WTC11 (cell line): Measurements from ENCODE around the gene SCD5. TPM values are rescaled to one million over a fixed set of nuclear protein-coding genes. Genes with fewer than 3 reads are reported as not detected.

Experiments
- ATAC-seq: fragments of 200-7000 bp; cut with Tn5 transposase; 2 replicates; pipeline ENCODE4 v1.10.0; 2021; ENCODE audit warnings: mild to moderate bottlenecking, moderate library complexity
- CTCF ChIA-PET: fragments of 300-600 bp; sonication (Branson Sonifier 250); formaldehyde crosslinking; loops from one replicate; lab custom pipeline; 2021; ENCODE audit warnings: antibody characterized with exemption; lab: Charles Lee
- POLR2A ChIA-PET: fragments of 350-600 bp; sonication (Branson Sonifier 250); formaldehyde crosslinking; loops from one replicate; lab custom pipeline; 2021; ENCODE audit warnings: antibody characterized with exemption; lab: Charles Lee
- DNase-seq: peaks from one replicate; pipeline ENCODE4 v3.0.0; 2021; ENCODE audit warnings: low spot score
- H3K27ac Mint-ChIP-seq: 2 replicates; pipeline ENCODE4 v1.8.0; 2021; ENCODE audit warnings: mixed read lengths
- H3K27me3 Mint-ChIP-seq: 2 replicates; pipeline ENCODE4 v1.8.0; 2021; ENCODE audit warnings: low read depth, mild to moderate bottlenecking, moderate library complexity, mixed read lengths
- H3K36me3 Mint-ChIP-seq: 2 replicates; pipeline ENCODE4 v1.8.0; 2021; ENCODE audit warnings: mixed read lengths
- H3K4me1 Mint-ChIP-seq: 2 replicates; pipeline ENCODE4 v1.8.0; 2022; ENCODE audit warnings: mixed read lengths
- H3K4me3 Mint-ChIP-seq: 2 replicates; pipeline ENCODE4 v1.8.0; 2021; ENCODE audit warnings: mild to moderate bottlenecking, moderate library complexity, mixed read lengths
- H3K9me3 Mint-ChIP-seq: 2 replicates; pipeline ENCODE4 v1.8.0; 2021; ENCODE audit warnings: mixed read lengths
- ATF2 ChIP-seq: sonication (generic); formaldehyde crosslinking; IDR thresholded peaks from 2 replicates; pipeline ENCODE4 v1.8.1; 2022; ENCODE audit warnings: low read depth, missing genetic modification reagents, borderline replicate concordance
- ATF3 ChIP-seq: sonication (generic); formaldehyde crosslinking; conservative IDR thresholded peaks from 2 replicates; pipeline ENCODE4 v1.8.1; 2022; ENCODE audit warnings: mild to moderate bottlenecking, missing genetic modification reagents
- E2F4 ChIP-seq: sonication (generic); formaldehyde crosslinking; IDR thresholded peaks from 2 replicates; pipeline ENCODE4 v1.8.1; 2022; ENCODE audit warnings: low read depth, mild to moderate bottlenecking, moderate library complexity, missing genetic modification reagents, borderline replicate concordance
- FOXK1 ChIP-seq: sonication (generic); formaldehyde crosslinking; IDR thresholded peaks from 2 replicates; pipeline ENCODE4 v1.8.0; 2022; ENCODE audit warnings: mild to moderate bottlenecking, moderate library complexity, missing genetic modification reagents
- IRF2 ChIP-seq: sonication (generic); formaldehyde crosslinking; IDR thresholded peaks from 2 replicates; pipeline ENCODE4 v1.8.0; 2022; ENCODE audit warnings: low read depth, missing genetic modification reagents, borderline replicate concordance
- MXD4 ChIP-seq: fragments of 250-450 bp; sonication (Bioruptor Pico); IDR thresholded peaks from 2 replicates; pipeline ENCODE4 v1.8.0; 2021; ENCODE audit warnings: mild to moderate bottlenecking, moderate library complexity, borderline replicate concordance
- MYBL2 ChIP-seq: sonication (generic); formaldehyde crosslinking; IDR thresholded peaks from 2 replicates; pipeline ENCODE4 v1.8.1; 2023; ENCODE audit warnings: mild to moderate bottlenecking, moderate library complexity, missing genetic modification reagents
- NFATC4 ChIP-seq: fragments of 250-450 bp; sonication (Bioruptor Pico); IDR thresholded peaks from 2 replicates; pipeline ENCODE4 v1.9.0; 2021; ENCODE audit warnings: mild to moderate bottlenecking
- NFYB ChIP-seq: sonication (generic); formaldehyde crosslinking; conservative IDR thresholded peaks from 2 replicates; pipeline ENCODE4 v1.8.0; 2022; ENCODE audit warnings: low read depth, missing genetic modification reagents
- NR1H2 ChIP-seq: sonication (generic); formaldehyde crosslinking; IDR thresholded peaks from 2 replicates; pipeline ENCODE4 v1.9.0; 2021; ENCODE audit warnings: mild to moderate bottlenecking, moderate library complexity, missing genetic modification reagents
- SOX15 ChIP-seq: fragments of 250-450 bp; sonication (Bioruptor Pico); IDR thresholded peaks from 2 replicates; pipeline ENCODE4 v1.9.0; 2021; ENCODE audit warnings: mild to moderate bottlenecking
- STAT6 ChIP-seq: sonication (generic); formaldehyde crosslinking; conservative IDR thresholded peaks from 2 replicates; pipeline ENCODE4 v1.8.1; 2023; ENCODE audit warnings: mild to moderate bottlenecking, low read depth, missing genetic modification reagents, moderate library complexity
- TCF7 ChIP-seq: sonication (generic); formaldehyde crosslinking; IDR thresholded peaks from 2 replicates; pipeline ENCODE4 v1.8.0; 2022; ENCODE audit warnings: mild to moderate bottlenecking, low read depth, missing genetic modification reagents, moderate library complexity
- ZNF416 ChIP-seq: fragments of 250-450 bp; sonication (Bioruptor Pico); IDR thresholded peaks from 2 replicates; pipeline ENCODE4 v1.9.0; 2021; ENCODE audit warnings: mild to moderate bottlenecking, inconsistent platforms
- ZNF425 ChIP-seq: fragments of 250-450 bp; sonication (Bioruptor Pico); conservative IDR thresholded peaks from 2 replicates; pipeline ENCODE4 v1.9.0; 2021; ENCODE audit warnings: mild to moderate bottlenecking
- ZNF532 ChIP-seq: fragments of 250-450 bp; sonication (Bioruptor Pico); IDR thresholded peaks from 2 replicates; pipeline ENCODE4 v1.9.0; 2021; ENCODE audit warnings: mild to moderate bottlenecking, borderline replicate concordance
- ZNF671 ChIP-seq: fragments of 250-450 bp; sonication (Bioruptor Pico); IDR thresholded peaks from 2 replicates; pipeline ENCODE4 v1.8.0; 2021; ENCODE audit warnings: mild to moderate bottlenecking
- total RNA-seq: library from RNA; stranded (reverse); gene quantifications from 3 replicates; pipeline ENCODE4 v1.2.3, GENCODE V29; 2021
- TF ChIP-seq, protein P1 (sequence below): sonication (generic); formaldehyde crosslinking; IDR thresholded peaks from 2 replicates; pipeline ENCODE4 v1.8.1; 2023; ENCODE audit warnings: mild to moderate bottlenecking, missing genetic modification reagents, moderate library complexity
- TF ChIP-seq, protein P2 (sequence below): fragments of 200-600 bp; IDR thresholded peaks from 2 replicates; pipeline ENCODE4 v1.8.0; 2022; ENCODE audit warnings: antibody characterized with exemption

The SCD5 gene
- total RNA-seq, 1 experiment from 2014 or later: 6.3 TPM

- H3K4me1 Mint-ChIP-seq: no peaks in the 10 kb centered on the region
- DNase-seq (no peak), ATAC-seq (no peak)
- no peak overlapping the region for H3K4me3 Mint-ChIP-seq
- no peaks in the 10 kb centered on the region for H3K27me3 Mint-ChIP-seq
- no peaks in the 10 kb centered on the region for H3K36me3 Mint-ChIP-seq
- CTCF ChIA-PET: no interaction called here
- peaks cover 7% of the 10 kb centered on the region for H3K9me3 Mint-ChIP-seq
- POLR2A ChIA-PET: no interaction called here
- no peak overlapping the region for H3K27ac Mint-ChIP-seq
- no peak for TF ChIP-seq E2F4 (CRISPR knock-in tag)
- no peak for TF ChIP-seq FOXK1 (CRISPR knock-in tag)
- no peak for TF ChIP-seq TCF7 (CRISPR knock-in tag)
- no peak for TF ChIP-seq STAT6 (CRISPR knock-in tag)
- TF ChIP-seq NR1H2 (CRISPR knock-in tag): no peak
- TF ChIP-seq ZNF671 (CRISPR knock-in tag): no peak
- no peak for TF ChIP-seq ZNF532
- TF ChIP-seq, protein P1, sequence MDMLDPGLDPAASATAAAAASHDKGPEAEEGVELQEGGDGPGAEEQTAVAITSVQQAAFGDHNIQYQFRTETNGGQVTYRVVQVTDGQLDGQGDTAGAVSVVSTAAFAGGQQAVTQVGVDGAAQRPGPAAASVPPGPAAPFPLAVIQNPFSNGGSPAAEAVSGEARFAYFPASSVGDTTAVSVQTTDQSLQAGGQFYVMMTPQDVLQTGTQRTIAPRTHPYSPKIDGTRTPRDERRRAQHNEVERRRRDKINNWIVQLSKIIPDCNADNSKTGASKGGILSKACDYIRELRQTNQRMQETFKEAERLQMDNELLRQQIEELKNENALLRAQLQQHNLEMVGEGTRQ: no peak
- TF ChIP-seq NFATC4 (CRISPR knock-in tag): no peak
- TF ChIP-seq MYBL2 (CRISPR knock-in tag): no peak
- no peak for TF ChIP-seq ZNF416 (CRISPR knock-in tag)
- TF ChIP-seq ZNF425 (CRISPR knock-in tag): no peak
- TF ChIP-seq, protein P2, sequence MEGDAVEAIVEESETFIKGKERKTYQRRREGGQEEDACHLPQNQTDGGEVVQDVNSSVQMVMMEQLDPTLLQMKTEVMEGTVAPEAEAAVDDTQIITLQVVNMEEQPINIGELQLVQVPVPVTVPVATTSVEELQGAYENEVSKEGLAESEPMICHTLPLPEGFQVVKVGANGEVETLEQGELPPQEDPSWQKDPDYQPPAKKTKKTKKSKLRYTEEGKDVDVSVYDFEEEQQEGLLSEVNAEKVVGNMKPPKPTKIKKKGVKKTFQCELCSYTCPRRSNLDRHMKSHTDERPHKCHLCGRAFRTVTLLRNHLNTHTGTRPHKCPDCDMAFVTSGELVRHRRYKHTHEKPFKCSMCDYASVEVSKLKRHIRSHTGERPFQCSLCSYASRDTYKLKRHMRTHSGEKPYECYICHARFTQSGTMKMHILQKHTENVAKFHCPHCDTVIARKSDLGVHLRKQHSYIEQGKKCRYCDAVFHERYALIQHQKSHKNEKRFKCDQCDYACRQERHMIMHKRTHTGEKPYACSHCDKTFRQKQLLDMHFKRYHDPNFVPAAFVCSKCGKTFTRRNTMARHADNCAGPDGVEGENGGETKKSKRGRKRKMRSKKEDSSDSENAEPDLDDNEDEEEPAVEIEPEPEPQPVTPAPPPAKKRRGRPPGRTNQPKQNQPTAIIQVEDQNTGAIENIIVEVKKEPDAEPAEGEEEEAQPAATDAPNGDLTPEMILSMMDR: no peak
- no peak for TF ChIP-seq MXD4 (CRISPR knock-in tag)
- TF ChIP-seq IRF2 (CRISPR knock-in tag): no peak
- no peak for TF ChIP-seq SOX15 (CRISPR knock-in tag)
- TF ChIP-seq ATF2: no peak
- no peak for TF ChIP-seq ATF3 (CRISPR knock-in tag)
- TF ChIP-seq NFYB (CRISPR knock-in tag): no peak
Measured at GRCh38 chr4:82728301-82728700, 70.3 kb downstream of the SCD5 start.
